ENCODE data around the gene ITPR3. TPM values are rescaled to one million over a fixed set of nuclear protein-coding genes. Genes with fewer than 3 reads are reported as not detected.

Gene ITPR3
- total and polyA plus RNA-seq, 8 donors = 14.1 to 149 (median 65.6) TPM

DNA sequence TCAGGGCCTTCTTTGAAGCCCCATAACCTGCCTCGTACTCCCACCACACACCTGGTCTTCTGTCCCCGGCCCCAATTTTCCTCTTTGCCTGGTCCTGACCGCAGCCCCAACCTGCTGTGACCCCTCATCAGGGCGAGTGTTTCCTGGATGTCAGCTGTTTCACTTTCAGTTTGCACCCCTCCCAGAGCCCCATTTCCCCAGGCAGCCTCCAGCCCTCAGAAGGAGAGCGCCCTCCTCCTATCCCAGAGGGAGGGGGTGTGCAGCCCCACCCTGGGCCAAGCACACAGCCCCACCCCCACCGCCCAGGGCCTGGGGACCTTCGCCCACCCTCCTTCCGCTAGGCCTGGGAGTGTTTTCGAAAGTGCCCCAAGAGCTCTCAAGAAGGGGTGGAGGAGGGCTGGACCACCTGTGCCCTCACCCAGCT is 42.5 kb upstream of the ITPR3 start:
- 49 to 70% (median 61%) methylated on average over 8 to 9 of the region's 9 CpGs for WGBS, 5 donors
- H3K36me3 ChIP-seq = peaks cover 29 to 44% (median 41%) of the 10 kb centered on the region in 4 donors

DNA sequence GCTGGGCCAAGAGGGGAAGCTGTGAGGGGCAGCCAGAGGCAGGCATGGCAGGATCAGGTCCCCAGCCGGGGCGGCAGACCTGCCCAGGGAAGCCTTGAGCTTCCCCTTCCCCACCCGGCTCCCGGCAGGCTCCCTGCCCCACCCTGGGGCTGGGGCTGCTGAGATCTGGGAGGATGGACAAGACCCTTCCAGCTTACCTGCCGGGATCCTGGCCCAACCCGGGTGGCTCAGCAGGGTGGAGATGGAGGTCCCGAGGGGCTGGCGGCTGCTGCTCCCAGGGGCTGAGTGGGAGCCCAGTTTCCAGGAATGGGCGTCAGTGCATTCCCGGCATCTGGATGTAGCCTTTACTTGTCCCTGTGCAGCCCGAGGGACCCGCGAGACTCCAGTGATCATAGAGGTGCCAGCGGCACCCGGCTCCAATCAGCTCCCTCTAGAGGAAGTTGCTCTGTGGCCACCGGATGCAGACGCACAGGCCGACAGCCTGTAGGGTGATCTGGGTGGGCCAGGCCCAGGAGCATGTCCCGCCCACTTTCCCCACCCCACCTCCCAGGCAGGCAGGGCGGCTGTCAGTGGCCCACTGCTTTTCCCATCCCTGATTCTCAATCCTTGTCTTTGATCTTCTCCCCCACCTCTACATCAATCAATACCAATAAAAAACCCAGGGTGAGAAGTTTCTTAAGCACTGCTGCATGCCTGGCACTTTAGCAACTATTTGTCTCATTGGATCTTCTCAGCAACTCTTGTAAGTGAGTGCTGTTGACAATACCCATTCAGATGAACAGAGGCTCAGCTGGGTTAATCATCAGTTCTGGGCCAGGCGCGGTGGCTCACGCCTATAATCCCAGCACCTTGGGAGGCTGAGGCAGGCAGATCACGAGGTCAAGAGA is 41.1 kb upstream of the ITPR3 start, which contains the start of gene BAK1:
TSS of gene BAK1 (minus strand) at position 449 of the 887 bp plus-strand sequence. CDS start 2,672 bp downstream, outside the sequence.
- Histone ChIP-seq H3K4me3 (peak within 1 kb of the TSS; percentile 64 to 91 (median 78)), H3K27me3 (no peaks in the 10 kb centered on the region), H3K9me3 (no peaks in the 10 kb centered on the region), H3K36me3 (peaks cover 15 to 29% (median 27%) of the 10 kb centered on the region in 4 donors), H3K27ac (peak within 1 kb of the TSS; percentile 85 to 96 (median 91)), H3K4me1 (peaks cover 26 to 41% (median 39%) of the 10 kb centered on the region in 4 donors)
- intact Hi-C loops (cut with DNase I; ENCODE audit: low total_unique reads) = loop anchor here (10.0 kb wide), 1 partner anchor 55 kb away; no protein-coding TSS in a partner anchor
- 2 to 10% (median 5%) methylated on average over 11 to 24 of the region's 24 CpGs for WGBS, 5 donors
- DNase-seq = peak; percentile 93 to 97
- TF ChIP-seq POLR2AphosphoS5 (IDR thresholded peaks at IDR 0.05) (peak; percentile 74 to 92 (median 82)), EP300 (IDR thresholded peaks at IDR 0.05) (no peak), POLR2A (IDR thresholded peaks at IDR 0.05) (peak in 1 of 4 donors; percentile 38)
- TF ChIP-seq, protein P1, sequence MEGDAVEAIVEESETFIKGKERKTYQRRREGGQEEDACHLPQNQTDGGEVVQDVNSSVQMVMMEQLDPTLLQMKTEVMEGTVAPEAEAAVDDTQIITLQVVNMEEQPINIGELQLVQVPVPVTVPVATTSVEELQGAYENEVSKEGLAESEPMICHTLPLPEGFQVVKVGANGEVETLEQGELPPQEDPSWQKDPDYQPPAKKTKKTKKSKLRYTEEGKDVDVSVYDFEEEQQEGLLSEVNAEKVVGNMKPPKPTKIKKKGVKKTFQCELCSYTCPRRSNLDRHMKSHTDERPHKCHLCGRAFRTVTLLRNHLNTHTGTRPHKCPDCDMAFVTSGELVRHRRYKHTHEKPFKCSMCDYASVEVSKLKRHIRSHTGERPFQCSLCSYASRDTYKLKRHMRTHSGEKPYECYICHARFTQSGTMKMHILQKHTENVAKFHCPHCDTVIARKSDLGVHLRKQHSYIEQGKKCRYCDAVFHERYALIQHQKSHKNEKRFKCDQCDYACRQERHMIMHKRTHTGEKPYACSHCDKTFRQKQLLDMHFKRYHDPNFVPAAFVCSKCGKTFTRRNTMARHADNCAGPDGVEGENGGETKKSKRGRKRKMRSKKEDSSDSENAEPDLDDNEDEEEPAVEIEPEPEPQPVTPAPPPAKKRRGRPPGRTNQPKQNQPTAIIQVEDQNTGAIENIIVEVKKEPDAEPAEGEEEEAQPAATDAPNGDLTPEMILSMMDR (IDR thresholded peaks at IDR 0.05) = peak in 5 of 7 experiments; percentile 8 to 61 (median 30)

More for the DNA sequence above, 42.5 kb upstream of the ITPR3 start:
- Histone ChIP-seq H3K4me3 (peak overlapping the region; percentile 64 to 91 (median 78)), H3K27me3 (no peaks in the 10 kb centered on the region), H3K27ac (peak overlapping the region; percentile 78 to 96 (median 91)), H3K4me1 (peaks cover 26 to 41% (median 39%) of the 10 kb centered on the region in 4 donors), H3K9me3 (no peaks in the 10 kb centered on the region)
- no peak for TF ChIP-seq POLR2A (IDR thresholded peaks at IDR 0.05)
- no peak for TF ChIP-seq POLR2AphosphoS5 (IDR thresholded peaks at IDR 0.05)
- TF ChIP-seq, protein P1 (IDR thresholded peaks at IDR 0.05) = no peak
- no peak for TF ChIP-seq EP300 (IDR thresholded peaks at IDR 0.05)
- DNase-seq = peak; percentile 46 to 57
- intact Hi-C loops (cut with DNase I; ENCODE audit: low total_unique reads) = no loop called here

DNA sequence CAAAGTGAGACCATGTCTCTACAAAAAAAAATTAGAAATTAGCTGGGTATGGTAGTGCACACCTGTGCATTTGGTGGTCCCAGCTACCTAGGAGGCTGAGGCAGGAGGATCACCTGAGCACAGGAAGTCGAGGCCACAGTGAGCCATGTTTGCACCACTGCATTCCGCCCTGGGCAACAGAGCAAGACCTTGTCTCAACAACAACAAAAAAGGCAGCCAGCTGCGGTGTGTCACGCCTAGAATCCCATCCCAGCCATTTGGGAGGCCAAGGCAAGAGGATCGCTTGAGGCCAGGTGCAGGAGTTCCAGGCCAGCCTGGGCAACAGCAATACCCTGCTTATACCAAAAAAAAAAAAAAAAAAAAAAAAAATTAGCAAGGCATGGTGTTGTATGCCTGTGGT is 39.9 kb upstream of the ITPR3 start:
- TF ChIP-seq, protein P1 (IDR thresholded peaks at IDR 0.05) = no peak
- no peak for TF ChIP-seq POLR2AphosphoS5 (IDR thresholded peaks at IDR 0.05)
- no peak for TF ChIP-seq EP300 (IDR thresholded peaks at IDR 0.05)
- no peak for TF ChIP-seq POLR2A (IDR thresholded peaks at IDR 0.05)
- peaks cover 34 to 51% (median 48%) of the 10 kb centered on the region in 4 donors for H3K4me1 ChIP-seq
- intact Hi-C loops (cut with DNase I; ENCODE audit: low total_unique reads) = loop anchor here (10.0 kb wide), 1 partner anchor 54 kb away; no protein-coding TSS in a partner anchor
- H3K9me3 ChIP-seq = no peaks in the 10 kb centered on the region
- no peak overlapping the region for H3K4me3 ChIP-seq
- 85 to 100% (median 96%) methylated on average over 1 to 5 of the region's 5 CpGs for WGBS, 5 donors
- peak overlapping the region in 1 of 5 donors; percentile 92 for H3K27ac ChIP-seq
- no peaks in the 10 kb centered on the region for H3K27me3 ChIP-seq
- peaks cover 6 to 18% (median 16%) of the 10 kb centered on the region in 4 donors for H3K36me3 ChIP-seq
- no peak for DNase-seq

DNA sequence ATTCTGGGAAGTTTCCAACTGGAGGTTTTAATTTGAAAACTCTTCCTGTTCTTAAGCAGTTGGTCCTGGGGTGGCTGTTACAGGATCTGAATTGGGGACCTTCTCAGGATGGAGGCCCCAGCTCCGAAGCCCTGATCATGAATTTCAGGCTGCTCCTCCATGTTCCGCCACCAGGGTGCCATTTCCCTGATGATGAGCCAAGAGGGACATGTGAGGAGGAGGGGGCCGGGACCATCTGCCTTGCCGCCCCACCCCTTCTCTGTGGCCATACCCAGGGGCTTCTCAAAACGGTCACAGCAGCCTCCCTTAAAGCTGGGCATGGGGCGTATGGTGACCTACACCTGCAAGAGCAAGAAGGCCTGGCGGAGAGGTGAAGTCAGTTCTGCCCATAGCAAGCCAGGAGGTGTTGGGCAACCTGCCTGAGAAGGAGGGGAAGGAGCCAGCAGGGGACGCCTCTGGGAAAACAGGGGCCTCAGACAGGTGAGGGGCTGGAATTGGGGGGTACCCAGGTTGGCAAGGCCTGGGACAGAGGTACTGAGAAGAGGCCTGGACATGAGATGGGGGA is 37.4 kb upstream of the ITPR3 start:
- no peaks in the 10 kb centered on the region for H3K9me3 ChIP-seq
- no peak for DNase-seq
- H3K27me3 ChIP-seq = no peaks in the 10 kb centered on the region
- intact Hi-C loops (cut with DNase I; ENCODE audit: low total_unique reads) = loop anchor here (10.0 kb wide), 1 partner anchor 51 kb away; no protein-coding TSS in a partner anchor
- no peak overlapping the region for H3K4me3 ChIP-seq
- no peak for TF ChIP-seq POLR2AphosphoS5 (IDR thresholded peaks at IDR 0.05)
- no peak for TF ChIP-seq EP300 (IDR thresholded peaks at IDR 0.05)
- TF ChIP-seq, protein P1 (IDR thresholded peaks at IDR 0.05) = peak in 3 of 7 experiments; percentile 5 to 15 (median 6)
- TF ChIP-seq POLR2A (IDR thresholded peaks at IDR 0.05) = no peak
- H3K36me3 ChIP-seq = no peaks in the 10 kb centered on the region
- 64 to 76% (median 73%) methylated on average over 8 of the region's 8 CpGs for WGBS, 5 donors
- no peak overlapping the region for H3K27ac ChIP-seq
- H3K4me1 ChIP-seq = peaks cover 17 to 28% (median 25%) of the 10 kb centered on the region in 4 donors
